ENCODE results near the gene POLR2F. TPM values are rescaled to one million over a fixed set of nuclear protein-coding genes. Genes with fewer than 3 reads are reported as not detected.
A peak's percentile ranks its signal among the peaks of the same experiment; 100 is the strongest.

POLR2F gene
- total and polyA plus RNA-seq, 9 of the 15 experiments (the other 6 are each of a cell fraction or from before 2014, with no cell fraction given) = 98.9 to 410 (median 168) TPM

GRCh38 chr22:37904572-37905533, 48.6 kb upstream of the POLR2F start (continued):
- no peak for TF ChIP-seq TEAD4 (IDR thresholded peaks at IDR 0.05; ENCODE audit: low read length)
- no peak for TF ChIP-seq TEAD4 (CRISPR knock-in tag; IDR thresholded peaks at IDR 0.05; ENCODE audit: borderline replicate concordance)
- 0 out of 2 replicates have a peak, but pooled peaks have one; percentile 62 for TF ChIP-seq ZNF644 (tag; IDR thresholded peaks at IDR 0.05; ENCODE audit: low read depth)
- no peak for TF ChIP-seq ZNF407 (IDR thresholded peaks at IDR 0.05; ENCODE audit: low read depth)
- TF ChIP-seq FOXK2 (conservative IDR thresholded peaks at IDR 0.05 in 1 of 2, IDR thresholded peaks at IDR 0.05 in 1 of 2; ENCODE audit: low read depth in 2 of 2) = no peak
- peak; percentile 87 for TF ChIP-seq DPF2 (IDR thresholded peaks at IDR 0.05)
- TF ChIP-seq USF2 (CRISPR knock-in tag; IDR thresholded peaks at IDR 0.05) = peak; percentile 36
- TF ChIP-seq JUNB (CRISPR knock-in tag; conservative IDR thresholded peaks at IDR 0.05) = peak; percentile 66; the same call in 1 of the 2 replicates
- no peak for TF ChIP-seq HLTF (IDR thresholded peaks at IDR 0.05)
- peak; percentile 60; the same call in 1 of the 2 replicates for TF ChIP-seq ZKSCAN8 (CRISPR knock-in tag; IDR thresholded peaks at IDR 0.05)
- no peak for TF ChIP-seq ZNF12 (CRISPR knock-in tag; IDR thresholded peaks at IDR 0.05)
- TF ChIP-seq RUNX1 (IDR thresholded peaks at IDR 0.05; ENCODE audit: low read depth) = no peak
- no peak for TF ChIP-seq SNRNP70 (optimal IDR thresholded peaks at IDR 0.05; ENCODE audit: low read depth, low read length)
- TF ChIP-seq ZNF277 (CRISPR knock-in tag; IDR thresholded peaks at IDR 0.05; ENCODE audit: borderline replicate concordance) = no peak
- TF ChIP-seq RBM17 (IDR thresholded peaks at IDR 0.05; ENCODE audit: borderline replicate concordance, low read depth, low read length) = no peak
- TF ChIP-seq HBP1 (CRISPR knock-in tag; IDR thresholded peaks at IDR 0.05) = no peak
